HG02884 (cell line): ENCODE results near the gene ANO8.

Source experiments
- ATAC-seq: cut with Tn5 transposase; IDR thresholded peaks from one replicate; pipeline ENCODE4 v1.9.1; 2021; ENCODE audit warnings: mild to moderate bottlenecking, moderate library complexity; ENCODE audit not compliant: unreplicated experiment

Gene ANO8

DNA sequence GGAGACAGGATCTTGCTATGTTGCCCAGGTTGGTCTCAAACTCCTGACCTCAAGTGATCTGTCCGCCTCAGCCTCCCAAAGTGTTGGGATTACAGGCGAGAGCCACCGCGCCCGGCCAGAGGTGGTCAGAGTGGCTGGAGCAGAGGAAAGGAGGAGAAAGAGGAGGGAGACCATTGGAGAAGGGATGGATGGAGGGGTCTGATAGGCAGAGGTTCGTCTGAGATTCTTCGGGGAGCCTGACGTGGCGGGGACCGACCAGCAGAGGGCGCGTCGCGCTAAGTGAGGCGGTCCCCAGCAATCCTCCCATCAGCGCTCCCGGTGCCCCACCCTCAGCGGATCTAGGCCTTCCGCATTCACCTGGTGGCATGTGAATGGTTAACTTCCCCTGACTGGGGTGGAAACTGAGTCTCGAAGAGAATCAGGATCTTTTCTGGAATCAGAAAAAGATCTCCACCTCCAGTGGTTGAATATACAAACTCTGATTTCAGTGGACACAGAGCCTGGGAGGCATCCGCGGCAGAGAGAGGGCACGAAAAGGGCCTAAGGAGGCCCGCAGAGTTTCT is 11.5 kb upstream of the ANO8 start:
- ATAC-seq, result no peak

DNA sequence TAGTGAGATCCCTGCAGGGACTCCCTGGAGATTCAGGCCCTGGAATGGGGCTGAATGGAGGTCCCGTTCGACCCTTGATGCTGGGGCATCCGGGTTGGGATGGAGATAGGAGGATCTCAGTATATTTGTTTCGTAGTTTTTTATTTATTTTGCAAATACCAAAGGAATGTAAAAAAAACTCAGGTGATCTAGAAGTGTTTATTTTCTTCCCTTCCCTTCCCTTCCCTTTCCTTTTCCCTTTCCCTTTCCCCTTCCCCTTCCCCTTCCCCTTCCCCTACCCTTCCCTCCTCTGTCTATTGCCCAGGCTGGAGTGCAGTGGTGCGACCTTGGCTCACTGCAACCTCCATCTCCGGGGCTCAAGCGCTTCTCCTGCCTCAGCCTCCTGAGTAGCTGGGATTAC is 7.2 kb upstream of the ANO8 start:
- ATAC-seq, result no peak

- no peak for ATAC-seq
Measured at GRCh38 chr19:17341386-17341785, 6.7 kb upstream of the ANO8 start.

- ATAC-seq, result no peak
Measured at GRCh38 chr19:17340871-17341357, 6.3 kb upstream of the ANO8 start.

DNA sequence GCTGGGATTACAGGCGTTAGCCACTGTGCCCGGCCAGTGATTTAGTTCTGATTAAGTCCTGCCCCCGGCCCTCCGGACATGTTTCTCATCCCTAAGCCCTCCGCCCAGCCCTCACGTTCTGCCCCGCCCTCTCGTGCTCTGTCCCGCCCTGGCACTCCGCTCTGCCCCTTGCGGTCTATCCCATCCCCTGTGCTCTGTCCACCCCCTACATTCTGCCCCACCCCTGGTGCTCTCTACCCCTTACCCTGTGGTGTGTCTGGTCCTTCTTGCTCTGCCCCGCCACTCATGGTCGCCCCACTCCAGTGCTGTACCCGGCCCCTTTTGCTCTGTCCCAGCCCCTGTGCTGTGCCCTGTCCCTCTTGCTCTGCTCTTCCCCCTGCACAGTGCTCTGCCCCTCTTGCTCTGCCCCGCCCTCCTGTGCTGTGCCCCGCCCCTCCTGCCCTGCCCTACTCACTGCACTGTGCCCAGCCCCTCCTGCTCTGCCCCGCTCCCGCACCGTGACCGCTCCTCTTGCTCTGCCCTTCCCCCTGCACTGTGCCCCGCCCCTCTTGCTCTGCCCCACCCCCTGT is 5.7 kb upstream of the ANO8 start:
- ATAC-seq, result no peak

DNA sequence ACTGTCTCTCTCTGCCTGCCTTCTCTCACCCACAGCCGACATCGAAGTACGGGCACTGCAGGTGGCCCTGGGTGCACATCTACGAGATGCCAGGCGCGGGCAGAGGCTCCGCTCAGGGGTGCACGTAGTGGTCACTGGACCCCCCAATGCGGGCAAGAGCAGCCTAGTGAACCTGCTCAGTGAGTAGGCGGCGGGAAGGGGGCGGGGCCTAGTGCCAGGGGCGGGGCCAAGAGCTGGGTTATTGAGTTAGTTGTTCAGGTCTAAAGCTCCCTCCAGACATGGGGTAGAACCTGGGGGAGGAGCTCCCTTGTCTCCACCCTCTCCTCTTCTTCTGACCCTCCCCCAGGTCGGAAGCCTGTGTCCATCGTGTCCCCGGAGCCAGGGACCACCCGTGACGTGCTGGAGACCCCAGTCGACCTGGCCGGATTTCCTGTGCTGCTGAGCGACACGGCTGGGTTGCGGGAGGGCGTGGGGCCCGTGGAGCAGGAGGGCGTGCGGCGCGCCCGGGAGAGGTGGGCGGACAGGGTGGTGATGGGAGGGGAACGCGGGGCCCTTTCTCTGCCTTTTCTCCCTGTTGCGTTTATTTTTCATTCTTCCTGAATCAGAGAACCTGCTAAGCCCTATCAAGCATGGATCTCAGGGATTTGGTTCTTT is 4.6 kb upstream of the ANO8 start:
- ATAC-seq, result no peak

DNA sequence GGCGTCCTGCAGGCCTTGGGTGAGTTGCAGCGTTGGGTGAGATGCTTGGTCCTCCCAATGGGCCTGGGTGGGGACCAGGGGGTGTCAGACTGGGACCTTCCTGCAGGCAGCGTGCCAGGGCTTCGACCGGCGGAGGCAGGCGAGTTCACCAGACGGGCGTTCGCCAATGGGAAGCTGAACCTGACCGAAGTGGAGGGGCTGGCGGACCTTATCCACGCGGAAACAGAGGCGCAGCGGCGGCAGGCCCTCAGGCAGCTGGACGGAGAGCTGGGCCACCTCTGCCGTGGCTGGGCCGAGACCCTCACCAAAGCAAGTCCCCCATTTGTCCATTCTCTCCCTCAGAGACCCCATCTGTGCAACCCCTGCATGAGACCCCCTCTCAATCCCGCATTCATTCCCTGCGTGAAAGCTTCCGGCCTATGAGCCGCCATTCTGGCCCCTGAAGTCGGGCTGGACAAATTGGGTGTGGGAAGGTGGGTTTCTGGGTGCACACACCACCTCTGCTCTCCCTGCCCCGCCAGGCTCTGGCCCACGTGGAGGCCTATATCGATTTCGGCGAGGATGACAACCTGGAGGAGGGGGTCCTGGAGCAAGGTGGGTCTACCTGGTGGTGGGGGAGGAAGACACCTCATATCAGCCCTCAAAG is 3.9 kb upstream of the ANO8 start:
- ATAC-seq, result no peak

DNA sequence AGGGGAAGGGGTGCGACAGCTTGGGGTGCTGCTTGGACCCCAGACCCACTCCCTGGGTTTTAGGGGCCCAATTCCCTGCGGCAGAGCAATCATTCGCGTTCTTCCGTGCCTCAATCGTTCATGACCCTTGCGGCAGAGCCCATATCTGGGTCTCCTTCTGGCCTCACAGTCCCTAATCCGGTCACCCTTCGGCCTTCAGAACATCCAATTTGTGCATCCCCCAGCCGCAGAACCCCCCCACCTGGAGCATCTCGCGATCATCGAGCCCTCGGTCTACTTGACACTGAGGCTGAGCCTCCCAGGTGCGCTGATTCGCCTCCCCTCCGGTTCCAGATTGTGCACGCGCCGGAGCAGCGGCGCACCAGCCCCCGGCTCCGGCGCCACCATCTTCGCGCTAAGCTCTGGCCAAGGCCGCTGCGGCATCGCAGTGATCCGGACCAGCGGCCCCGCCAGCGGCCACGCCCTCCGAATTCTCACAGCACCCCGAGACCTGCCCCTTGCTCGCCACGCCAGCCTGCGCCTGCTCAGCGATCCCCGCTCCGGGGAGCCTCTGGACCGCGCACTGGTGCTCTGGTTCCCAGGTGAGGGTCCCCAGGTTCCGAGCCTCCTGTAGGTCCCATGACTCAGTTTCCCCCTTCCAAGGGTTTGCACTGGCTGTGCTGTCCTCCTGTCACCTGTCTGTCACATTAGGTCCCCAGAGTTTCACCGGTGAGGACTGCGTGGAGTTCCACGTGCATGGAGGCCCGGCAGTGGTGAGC is 3.2 kb upstream of the ANO8 start:
- ATAC-seq, result no peak

GRCh38 chr19:17336872-17337674 is 2.4 kb upstream of the ANO8 start, which contains the start of gene GTPBP3:
GTPBP3 (plus strand) TSS chr19:17337553; CDS start chr19:17337612, 59 bp downstream.
- peak; percentile 70 for ATAC-seq

DNA sequence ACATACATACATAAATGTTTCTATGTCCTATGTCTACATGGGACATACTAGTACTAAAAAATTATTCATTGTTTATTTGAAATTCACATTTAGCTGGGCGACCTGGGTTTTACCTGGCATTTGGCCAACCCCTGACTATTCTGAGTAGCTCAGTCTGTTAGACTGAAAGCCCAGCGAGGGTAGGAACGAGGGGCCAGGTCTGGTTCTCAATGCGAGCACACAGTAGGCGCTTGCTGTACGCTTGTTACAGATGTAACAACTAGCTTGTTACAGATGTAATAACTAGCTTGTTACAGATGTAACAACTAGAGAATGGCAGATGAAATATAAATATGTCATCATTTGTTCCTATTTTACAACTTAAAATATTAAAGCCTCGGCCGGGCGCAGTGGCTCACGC is 920 bp upstream of the ANO8 start:
- no peak for ATAC-seq

DNA sequence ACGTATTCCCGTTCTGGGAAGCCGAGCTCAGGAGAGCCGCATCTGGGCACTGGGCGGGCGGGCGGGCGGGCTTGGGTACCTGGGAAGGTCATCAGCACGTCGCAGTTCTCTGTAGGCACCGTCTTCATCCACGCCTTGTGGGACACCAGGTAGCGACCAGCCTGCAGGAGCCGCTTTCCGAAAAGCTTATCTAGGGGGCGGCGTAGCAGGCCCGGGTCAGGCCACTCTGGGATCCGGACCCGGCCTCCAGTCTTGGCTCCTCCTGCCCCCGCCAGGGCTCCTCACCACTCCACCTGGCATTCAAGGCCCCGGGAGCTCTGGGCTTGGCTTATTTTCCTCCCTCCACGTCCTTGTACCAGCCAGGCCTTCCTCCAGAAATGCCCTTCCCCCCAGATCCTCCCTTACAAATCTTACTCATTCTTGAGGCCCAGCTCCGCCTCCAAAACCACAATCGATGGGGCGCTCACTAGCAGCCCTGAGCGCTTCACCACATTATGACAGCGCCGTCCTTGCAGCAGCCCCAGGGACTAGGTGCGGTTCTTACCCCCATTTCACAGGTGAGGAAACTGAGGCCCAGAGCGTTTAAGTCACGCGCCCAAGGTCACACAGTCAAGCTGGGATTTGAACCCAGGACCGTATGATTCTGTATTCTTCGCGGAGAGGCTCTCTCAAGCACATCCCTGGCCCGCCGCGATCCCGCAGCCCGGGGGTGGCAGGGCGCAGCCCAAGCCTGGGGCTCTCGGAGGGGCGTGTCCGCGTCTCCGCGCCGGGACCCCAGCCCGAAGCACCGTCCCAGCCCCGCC is 843 bp downstream of the ANO8 start:
- ATAC-seq, result no peak

- ATAC-seq, result no peak
Measured at GRCh38 chr19:17332677-17333581, 1.7 kb downstream of the ANO8 start.

DNA sequence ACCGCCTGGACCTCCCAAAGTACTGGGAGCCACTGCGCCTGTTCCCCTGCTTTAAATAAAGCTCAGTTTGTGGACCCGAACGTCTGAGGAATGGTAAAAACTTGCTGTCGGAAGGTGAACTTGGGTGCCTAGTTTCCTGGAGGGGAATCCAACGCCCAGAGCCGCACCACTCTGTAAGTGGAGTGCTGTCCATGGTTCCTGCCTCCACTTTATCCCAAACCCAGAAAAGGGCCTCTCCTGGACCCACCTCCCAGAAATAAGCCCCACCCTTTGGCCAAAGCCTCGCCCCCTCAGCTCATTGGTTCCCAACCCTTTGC is 2.3 kb downstream of the ANO8 start:
- no peak for ATAC-seq

GRCh38 chr19:17331045-17331558 is 3.6 kb downstream of the ANO8 start:
- no peak for ATAC-seq

- ATAC-seq, result no peak
Measured at GRCh38 chr19:17330262-17331044, 4.2 kb downstream of the ANO8 start.

DNA sequence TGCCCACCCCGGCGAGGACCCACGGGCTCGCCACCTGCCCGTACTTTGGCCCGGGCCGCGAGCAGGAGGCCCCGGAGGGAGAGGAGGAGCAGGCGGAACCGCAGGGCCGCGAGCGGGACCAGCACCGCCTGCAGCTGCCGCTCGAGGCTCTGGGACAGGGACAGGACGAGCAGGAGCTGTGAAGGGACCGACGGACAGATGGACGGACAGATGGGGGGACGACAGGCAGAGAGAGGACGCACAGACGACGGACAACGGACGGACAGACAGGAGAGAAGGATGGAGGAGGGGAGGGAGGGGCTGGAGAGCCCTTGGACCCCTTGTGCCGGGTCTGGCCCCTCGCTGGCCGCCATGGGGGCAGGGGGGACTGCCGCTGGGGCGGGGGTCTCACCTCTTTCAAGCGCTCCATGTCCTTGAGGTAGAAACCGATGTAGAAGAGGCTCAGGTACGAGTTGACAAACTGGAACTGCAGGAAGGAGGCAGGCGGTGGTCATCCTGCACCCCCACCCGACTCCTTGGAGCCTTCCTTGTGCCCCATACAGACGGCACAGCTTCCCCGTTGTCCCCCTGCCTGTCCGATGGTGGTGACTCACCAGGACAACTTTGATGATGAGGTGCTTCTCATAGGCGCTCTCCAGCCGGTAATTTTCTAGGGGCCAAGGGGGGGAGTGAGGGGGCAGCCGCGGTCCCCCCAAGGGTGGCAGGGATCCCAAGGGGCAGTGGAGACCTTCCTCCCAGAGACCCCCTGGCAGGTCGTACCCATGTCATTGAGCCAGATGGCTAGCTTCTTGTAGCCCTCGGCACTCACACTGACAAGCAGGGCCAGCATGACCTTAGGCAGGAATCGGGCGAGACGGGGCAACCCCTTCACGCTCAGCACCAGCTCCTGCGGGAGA is 5.0 kb downstream of the ANO8 start:
- no peak for ATAC-seq
